ENCODE data around the gene PARVB.

Gene PARVB

DNA sequence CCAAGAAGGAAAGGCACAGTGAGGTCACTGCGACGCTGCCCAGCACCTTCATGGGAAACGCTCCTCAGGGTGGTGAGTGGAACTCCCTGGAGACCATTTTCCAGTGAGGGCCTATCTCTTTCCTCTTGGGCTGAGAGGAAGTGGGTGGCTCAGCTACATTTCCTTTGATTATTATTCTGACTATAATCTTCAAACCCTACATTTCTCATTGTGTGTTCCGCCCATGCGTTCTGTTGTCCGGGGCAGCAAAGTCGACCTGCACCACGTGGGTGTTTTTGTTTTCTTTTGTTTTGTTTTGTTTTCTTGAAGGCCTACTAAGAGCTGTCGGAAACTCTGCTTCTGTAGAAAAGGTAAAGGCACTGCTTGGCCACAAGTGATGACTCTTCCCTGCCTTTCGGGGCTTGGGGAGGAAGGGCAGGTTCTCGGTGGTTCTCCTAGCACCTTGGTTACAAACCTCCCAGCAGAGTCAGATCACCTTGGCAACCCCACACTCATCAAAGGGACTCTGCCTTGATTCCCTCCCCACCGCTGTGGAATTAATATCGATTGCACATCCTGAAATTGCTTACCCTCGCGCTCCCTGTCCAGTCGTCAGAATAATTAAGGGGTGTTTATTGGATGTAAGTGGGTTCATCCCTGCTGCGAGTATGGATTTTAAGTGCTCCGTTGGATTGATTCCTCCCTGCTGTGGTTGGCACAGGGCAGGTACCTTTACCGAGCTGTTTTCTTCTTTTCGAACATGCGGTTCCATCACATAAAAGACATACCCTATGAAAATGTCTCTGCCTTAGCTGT lies 7.3 kb downstream of the PARVB start:
- no peak for DNase-seq (ENCODE audit: low read depth)
- no peak for TF ChIP-seq CTCF (conservative IDR thresholded peaks at IDR 0.05; ENCODE audit: low read length)
- H3K4me3 ChIP-seq (ENCODE audit: low read length), result no peak overlapping the region

DNA sequence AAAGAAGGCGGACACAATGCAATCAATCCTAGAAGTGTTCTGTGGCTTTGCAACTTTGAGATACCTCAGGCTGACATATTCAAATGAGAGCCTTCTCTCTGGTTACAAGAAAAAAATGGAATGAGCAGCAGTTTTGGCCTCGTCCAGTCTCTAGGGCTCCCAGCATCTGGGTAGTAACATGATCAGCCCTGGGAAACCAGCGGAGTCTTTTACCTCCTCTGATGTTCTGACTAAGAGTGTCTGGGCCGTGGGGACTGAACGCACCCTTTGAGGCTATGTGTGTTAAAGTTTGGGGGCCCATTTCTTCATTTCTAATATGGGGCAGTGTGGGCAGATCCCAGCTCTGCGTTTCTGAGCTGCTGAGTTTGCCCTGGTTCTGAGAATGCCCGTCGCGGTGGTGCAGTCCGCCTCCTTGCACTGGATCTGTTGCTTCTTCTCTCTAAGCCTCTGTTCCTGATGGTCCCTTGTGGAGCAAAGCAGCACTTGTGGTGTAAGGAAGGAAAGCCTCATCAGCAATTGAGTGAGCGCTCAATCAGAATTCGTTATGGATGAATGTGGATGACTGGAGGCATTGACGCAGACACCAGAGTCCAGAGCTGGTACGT lies 8.1 kb downstream of the PARVB start:
- H3K4me3 ChIP-seq (ENCODE audit: low read length), result no peak overlapping the region
- no peak for TF ChIP-seq CTCF (conservative IDR thresholded peaks at IDR 0.05; ENCODE audit: low read length)
- no peak for DNase-seq (ENCODE audit: low read depth)

DNA sequence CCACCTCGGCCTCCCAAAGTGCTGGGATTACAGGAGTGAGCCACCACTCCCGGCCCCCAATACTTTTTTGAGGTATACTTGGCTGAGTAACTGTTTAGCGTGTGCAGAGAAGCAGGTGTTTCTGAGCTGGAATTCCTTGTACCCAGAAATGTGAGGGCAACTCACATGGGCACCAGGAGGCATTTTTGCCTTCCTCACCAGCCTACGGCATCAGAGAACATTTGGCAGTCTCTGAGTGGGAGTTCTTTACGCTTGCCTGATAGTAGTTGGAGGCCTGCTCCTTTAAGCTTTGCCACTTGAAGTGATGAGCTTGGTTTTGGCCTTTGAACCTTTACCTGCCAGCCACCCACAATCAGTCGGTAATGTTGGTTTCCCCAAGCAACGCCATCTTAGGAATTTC lies 9.2 kb downstream of the PARVB start:
- H3K4me3 ChIP-seq (ENCODE audit: low read length), result no peak overlapping the region
- no peak for DNase-seq (ENCODE audit: low read depth)
- no peak for TF ChIP-seq CTCF (conservative IDR thresholded peaks at IDR 0.05; ENCODE audit: low read length)

DNA sequence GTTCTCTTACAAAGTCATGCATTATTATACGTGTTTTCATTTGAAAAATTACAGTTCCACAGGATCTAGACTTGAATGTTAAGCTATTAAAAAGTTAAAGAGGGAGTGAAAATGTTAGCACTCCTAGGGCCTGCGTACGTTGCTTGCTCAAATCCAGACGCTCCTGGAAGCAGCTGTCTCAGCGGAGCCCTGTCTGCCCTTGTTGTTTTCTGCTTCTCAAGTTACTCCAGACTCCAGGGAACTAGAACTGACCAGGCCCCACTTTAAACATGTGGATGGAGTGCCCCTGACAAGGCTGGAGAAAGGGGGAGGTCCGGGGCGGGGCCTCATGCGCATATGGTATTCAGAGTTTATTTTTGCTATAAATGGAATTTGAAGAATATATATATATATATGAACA lies 9.6 kb downstream of the PARVB start:
- TF ChIP-seq CTCF (conservative IDR thresholded peaks at IDR 0.05; ENCODE audit: low read length), result no peak

DNA sequence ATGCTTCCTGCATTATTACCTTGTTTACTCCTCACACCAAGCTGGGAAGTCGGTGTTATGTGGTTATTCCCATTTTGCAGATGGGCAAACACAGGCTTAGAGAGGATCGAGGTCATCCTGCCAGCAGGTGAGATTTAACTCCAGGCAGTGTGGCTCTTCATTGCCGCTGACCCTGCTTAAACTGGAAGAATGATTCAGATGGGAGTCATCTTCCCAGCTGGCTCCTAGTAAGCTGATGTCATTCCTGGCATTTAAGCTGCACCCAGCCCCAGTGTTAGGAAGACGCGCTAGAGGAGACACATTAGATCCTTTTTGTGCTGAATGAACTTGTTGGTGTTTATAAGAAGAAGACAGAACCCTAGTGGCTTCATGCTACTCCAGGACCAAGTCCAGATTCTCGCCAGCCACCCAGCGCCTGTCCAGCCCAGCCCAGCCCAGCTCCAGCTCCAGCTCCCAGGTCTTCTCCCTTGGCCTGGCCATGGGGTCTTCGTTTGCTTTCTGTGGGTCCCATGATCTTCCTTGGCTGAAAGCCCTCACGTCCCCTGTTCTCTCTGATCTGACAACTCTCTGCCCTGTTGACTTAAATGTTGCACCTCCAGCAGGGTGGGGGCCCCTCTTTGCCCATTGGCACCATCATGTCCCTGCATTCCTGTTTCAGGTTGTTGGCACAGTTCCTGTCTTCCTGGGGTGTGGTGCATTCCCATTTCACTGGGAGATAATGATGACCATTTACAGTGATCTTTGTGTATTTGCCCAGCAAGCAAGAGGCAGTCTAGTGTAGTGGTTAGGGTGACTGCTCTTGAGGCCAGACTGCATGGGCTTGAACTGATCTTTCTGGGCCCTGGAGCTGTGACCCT lies 13.6 kb downstream of the PARVB start:
- 0 out of 2 replicates have a peak, but pooled peaks have one; percentile 3 for TF ChIP-seq CTCF (conservative IDR thresholded peaks at IDR 0.05; ENCODE audit: low read length)
- DNase-seq (ENCODE audit: low read depth), result peak; percentile 93
- H3K4me3 ChIP-seq (ENCODE audit: low read length), result peak overlapping the region; percentile 27

More for the DNA sequence above, 9.6 kb downstream of the PARVB start:
- DNase-seq (ENCODE audit: low read depth), result no peak
- H3K4me3 ChIP-seq (ENCODE audit: low read length), result no peak overlapping the region

- H3K4me3 ChIP-seq (ENCODE audit: low read length), result no peak overlapping the region
- no peak for TF ChIP-seq CTCF (conservative IDR thresholded peaks at IDR 0.05; ENCODE audit: low read length)
- no peak for DNase-seq (ENCODE audit: low read depth)
These were observed 15.6 kb downstream of the PARVB start for GRCh38 chr22:44039566-44040171.
